ENCODE data around the gene CEP78.

Gene CEP78

DNA sequence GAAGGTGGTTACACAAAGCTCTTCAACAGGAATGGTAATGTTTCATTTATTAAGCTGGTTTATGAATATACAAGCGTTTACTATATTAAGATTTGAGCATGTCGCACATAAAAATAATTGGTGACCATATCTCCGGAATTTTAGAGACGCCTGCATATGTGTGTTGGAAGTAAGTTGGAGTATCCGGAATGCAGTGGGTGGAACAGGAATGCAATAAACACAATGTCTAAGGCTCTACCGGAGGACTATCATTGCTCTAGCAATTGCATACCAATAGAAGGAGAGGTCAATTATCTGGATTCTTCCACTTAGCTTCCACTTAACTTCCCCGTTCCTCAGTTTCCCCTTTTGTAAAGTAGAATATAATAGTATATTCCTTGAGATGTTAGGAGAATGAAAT, 1.1 kb upstream of the CEP78 start:
- in situ Hi-C loops (cut with HindIII; ENCODE audit: low sequenced_read_pairs): no loop called here

DNA sequence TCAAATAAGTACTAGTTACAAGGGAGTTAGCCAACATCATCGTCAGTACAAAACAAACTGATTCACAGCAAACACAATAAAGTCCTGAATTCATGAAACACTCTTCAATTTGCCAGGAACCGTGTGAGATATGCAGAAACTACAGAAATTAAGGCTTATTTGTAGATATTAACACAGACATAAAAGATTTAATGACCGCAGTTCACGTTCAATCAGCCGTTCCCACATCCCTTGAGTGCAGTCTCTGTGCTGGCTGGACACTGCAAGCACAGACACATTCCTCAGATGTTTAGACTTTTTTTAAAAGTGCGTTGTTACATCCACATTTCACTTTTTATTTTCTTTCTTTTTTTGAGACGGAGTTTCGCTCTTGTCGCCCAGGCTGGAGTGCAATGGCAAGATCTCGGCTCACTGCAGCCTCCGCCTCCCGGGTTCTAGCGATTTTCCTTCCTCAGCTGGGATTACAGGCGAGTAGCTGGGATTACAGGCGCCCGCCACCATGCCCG, 566 bp upstream of the CEP78 start:
- in situ Hi-C loops (cut with HindIII; ENCODE audit: low sequenced_read_pairs): no loop called here

DNA sequence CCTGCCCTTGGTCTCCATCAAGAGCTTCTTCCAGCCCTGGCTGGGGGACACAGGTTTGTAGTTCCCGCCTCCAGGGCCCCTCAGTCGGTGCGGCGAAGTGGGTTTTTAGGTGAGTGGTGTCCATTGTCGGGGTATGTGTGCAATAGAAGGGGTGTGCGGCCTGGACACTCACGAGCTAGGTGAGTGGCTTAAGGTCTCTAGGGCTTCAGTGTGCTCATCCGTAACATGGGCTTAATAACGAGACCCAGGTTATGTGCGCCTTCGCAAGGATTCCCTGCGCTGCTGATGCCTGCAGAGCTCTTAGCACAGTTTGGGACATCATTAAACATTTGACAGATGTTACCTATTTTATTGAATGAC, 656 bp downstream of the CEP78 start:
- in situ Hi-C loops (cut with HindIII; ENCODE audit: low sequenced_read_pairs): no loop called here

DNA sequence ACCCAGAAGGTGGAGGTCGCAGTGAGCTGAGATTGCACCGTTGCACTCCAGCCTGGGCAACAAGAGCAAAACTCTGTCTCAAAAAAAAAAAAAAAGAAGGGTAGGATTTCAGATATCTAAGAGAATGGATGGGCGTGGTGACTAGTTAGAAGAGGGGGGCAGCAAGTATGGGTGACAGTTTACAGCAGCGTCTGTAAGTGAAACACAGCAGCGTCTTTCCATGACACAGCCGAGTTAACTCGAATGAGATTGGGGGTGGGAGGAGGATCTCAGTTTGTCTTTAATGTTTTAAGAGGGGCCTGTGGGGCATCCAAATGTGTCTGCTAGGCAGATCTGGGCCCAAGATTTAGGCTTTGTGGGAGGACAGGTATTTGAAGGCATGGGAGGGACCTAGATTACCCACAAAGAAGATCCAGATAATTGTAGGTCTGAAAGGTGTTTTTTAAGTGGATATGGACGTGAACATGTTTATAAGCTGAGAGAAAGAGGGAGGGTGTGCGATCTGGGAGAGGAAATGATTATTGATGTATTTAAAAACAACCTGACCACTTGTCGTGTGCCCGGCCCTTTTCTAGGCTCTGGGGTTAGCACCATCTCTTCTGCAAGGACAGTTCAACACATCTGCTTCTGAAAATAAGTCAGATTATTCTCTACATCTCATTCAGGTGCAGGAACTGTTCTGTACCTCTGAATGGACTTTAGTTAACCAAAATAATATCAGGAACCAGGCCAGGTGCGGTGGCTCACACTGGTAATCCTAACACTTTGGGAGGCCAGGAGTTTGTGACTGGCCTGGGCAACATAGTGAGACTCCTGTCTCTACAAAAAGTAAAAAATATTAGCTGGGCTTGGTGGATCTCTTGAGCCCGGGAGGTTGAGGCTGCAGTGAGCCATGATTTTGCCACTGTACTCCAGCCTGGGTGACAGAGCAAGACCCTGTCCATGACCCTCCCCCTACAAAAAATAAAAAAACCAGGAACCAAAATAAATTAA, 2.5 kb downstream of the CEP78 start:
- in situ Hi-C loops (cut with HindIII; ENCODE audit: low sequenced_read_pairs): no loop called here

DNA sequence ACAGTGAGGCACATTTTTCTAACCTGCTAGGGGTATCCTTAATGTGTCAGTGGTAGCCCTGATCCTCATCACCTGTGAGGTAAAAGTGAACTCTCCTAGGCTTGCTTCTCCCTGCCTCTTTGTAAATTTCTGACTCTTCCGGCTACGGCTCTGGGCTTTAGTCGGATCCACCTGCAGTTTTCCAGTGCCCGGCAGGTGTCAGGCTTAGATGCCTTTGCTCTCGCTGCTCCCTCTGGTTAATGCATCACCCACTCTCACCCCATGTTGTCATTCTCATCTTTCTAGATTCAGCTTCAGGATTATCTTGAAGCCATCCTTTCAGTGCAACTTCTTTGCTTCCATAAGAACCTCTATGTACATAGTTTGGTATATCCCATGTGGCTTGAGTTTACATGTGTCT, 3.6 kb downstream of the CEP78 start:
- in situ Hi-C loops (cut with HindIII; ENCODE audit: low sequenced_read_pairs): no loop called here

DNA sequence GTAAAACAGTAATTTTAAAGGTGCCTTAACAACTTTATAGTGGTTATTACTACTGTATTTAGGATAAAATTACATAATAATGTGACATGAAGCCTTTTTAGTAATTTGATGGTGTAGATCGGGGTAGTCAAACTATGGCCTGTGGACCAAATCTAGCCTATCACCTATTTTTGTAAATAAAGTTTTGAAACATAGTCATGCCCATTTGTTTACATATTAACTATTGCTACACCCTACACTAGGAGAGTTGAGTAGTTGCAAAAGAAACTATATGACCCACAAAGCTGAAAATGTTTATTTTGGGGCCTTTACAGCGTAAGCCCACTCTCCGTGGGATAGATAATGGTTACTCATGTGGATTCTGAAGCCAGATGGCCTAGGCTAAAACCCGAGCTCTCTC, 6.2 kb downstream of the CEP78 start:
- in situ Hi-C loops (cut with HindIII; ENCODE audit: low sequenced_read_pairs): no loop called here

DNA sequence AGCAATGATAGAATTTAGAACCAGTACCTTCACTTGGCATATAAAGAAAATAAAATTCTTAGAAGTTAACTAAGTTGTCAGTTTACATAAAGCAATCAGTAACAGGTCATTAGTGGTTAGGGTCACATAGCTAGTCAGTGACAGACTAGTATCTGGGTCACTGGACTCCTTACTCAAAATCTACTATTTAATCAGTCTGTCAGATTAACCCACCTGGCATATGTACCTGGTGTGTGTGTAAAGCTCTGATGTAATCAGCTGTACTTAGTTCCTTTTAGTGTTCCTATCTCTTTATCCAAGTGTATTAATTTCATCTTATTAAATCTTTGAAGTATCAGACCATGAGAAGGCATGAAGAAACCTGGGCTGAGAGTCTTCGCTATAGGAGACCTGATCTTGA, 7.3 kb downstream of the CEP78 start:
- in situ Hi-C loops (cut with HindIII; ENCODE audit: low sequenced_read_pairs): no loop called here

DNA sequence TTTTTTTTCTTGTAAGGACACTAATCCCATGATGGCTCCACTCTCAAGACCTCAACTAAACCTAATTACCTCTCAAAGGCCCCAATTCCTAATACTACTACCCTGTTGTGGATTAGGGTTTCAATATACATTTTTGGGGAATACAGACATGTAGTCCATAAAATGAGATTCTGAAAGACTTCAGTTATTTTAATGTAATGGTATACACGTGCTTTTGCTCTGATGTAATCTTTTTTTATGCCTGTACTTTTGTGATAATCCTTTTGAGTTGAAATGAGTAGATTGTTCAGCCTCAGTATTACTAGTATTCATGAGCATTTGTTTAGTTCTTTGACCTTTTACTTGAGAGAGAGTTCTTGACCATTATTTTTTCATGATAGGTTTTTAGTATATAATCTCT, 9.5 kb downstream of the CEP78 start:
- in situ Hi-C loops (cut with HindIII; ENCODE audit: low sequenced_read_pairs): no loop called here

DNA sequence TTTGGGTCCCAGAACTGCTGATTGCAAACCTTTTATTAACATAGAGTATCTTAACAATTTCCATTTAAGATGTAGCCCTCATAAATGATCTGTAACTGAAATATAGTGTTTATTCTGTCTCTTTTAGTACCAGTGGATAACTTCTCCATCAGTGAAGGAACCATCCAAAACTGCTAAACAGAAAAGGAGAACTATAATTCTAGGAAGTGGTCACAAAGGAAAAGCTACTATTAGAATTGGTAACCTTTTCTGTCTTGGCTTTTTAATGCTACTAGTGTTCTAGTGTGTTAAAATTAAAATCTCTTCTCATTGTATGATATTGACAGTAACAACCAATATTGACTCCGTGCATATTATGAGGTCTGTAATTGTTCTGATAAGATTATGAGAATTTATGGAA, 12.8 kb downstream of the CEP78 start:
- in situ Hi-C loops (cut with HindIII; ENCODE audit: low sequenced_read_pairs): no loop called here

DNA sequence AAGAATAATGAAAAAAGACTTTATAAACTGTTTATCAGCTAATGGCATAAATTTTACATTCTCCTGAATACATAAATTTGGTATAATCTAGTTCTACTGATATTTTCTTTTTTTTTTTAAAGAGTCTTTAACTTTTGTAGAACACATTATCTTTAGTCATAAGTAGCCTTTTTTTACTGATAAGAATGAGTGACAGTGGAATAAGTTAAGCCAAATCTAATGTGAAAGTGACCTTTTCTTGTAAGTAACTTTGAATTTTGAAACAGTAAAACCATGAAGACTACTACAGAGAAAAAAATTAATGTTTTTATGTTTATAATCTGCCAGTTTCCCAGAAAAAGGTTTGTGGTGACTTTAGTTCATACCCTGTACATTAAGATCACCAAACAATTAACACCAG, 13.7 kb downstream of the CEP78 start:
- in situ Hi-C loops (cut with HindIII; ENCODE audit: low sequenced_read_pairs): no loop called here

DNA sequence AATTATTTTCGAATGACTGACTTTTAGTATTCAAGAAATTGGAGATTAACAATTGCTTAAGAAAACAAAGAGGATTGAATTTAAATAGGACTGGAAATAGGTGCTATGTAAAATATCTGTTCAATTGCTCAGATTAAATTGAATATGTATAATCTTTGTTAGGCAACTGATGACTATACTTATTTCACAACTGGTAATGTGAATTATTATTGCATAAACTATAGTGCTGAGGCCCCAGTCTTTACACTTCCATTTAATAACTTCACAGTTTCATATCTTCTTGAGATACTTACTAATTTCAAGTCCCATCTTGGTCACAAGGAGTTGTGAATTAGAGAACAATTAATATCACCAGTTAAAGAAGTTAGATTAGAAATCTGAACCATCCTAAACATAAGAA, 16.7 kb downstream of the CEP78 start:
- in situ Hi-C loops (cut with HindIII; ENCODE audit: low sequenced_read_pairs): no loop called here

DNA sequence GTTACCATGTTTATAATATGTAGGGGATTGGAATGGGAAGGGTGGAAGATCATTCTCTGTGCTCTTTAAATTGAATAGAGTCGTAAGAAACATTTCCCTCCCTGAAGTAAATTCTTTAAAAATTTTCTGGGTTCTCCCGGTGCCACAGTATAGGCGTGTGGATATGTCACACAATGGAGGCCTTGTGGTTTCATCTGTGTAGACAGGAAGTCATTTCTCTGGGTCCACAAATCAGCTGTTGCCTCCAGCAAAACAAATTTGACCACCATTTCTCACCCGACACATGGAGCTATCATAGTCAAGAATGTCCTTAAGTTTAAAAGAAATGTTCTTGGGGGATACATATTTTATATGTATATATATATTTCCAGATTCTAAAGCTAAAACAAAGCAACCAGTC, 17.4 kb downstream of the CEP78 start:
- in situ Hi-C loops (cut with HindIII; ENCODE audit: low sequenced_read_pairs): no loop called here

DNA sequence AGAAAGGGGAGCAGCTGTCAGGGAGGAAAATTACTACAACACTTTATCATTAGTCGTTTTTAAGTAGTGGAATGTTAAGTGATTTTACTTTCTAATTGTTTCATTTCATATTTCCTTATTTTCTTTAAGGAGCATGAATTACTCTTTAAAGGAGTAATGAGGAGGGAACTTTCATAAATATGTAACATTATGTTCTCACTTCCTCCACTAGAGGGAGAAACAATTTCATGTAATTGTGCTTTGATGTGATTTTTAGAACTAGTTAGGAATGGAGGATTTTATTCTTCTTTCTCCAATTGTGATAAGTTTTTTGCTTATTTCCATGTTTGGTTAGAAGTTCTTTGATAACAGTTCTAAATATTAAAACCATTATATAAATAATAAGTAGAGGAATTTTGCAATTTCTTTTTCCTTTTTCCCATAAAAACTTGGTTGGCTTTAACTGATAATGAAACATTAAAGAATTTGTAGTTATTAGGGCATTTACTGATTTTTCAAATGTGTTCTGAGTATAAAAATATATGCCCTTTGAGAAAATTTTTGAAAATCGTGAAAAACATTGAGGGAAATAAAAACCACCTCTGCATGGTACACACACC, 25.6 kb downstream of the CEP78 start:
- in situ Hi-C loops (cut with HindIII; ENCODE audit: low sequenced_read_pairs): no loop called here

DNA sequence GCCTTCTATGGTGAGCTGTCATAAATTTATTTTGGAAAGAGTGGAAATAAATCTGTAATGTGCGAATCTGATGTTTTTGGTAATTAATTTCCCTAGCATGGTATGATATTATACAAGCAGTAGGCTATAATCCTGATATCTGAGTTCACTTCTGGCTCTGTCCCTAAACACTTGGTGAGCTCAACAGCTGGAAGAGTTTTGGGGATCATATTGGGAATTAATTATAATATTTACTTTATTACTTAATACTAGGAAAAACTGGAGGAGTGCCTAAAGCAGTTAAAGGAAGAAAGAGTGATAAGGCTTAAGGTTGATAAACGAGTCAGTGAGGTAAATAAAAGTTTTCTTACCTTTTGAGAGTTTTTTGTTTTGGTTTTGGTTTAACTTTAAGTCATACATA, 26.8 kb downstream of the CEP78 start:
- in situ Hi-C loops (cut with HindIII; ENCODE audit: low sequenced_read_pairs): no loop called here

DNA sequence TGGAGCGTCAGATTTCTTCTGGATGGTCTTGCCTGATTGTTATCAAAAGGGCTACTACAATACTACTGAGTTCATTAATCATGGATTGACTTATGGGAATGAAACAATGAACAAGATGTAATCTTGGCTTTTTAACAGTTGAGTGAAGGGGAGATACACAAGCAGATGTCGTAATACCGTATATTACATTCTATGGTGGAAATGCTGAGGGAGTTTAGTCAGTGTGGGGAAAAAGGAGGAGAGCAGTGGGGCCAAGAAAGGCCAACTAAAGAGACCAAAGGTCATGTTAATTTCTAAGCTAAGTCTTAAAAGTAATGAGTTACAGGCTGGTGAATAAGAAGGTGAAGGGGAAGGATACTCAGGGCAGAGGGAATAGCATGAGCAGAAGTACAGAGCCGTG, 32.0 kb downstream of the CEP78 start:
- in situ Hi-C loops (cut with HindIII; ENCODE audit: low sequenced_read_pairs): no loop called here

DNA sequence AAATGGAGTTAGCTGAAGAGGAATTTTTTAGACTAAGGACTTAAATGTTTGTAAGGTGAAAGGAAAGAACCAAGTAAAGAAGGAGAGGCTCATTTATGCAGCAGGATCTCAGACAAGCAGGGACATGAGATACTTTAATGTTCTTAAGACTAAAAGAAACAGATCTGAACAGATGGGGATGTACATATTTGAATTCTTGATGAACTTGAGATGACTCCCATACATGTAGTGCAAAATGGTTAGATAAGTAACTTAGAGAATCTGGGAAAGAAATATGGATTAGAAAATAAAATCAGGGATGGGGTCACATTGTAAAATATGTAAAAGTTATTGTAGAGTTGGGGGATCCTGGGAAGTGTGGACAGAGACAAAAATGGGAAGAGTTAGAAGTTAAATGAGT, 33.9 kb downstream of the CEP78 start:
- in situ Hi-C loops (cut with HindIII; ENCODE audit: low sequenced_read_pairs): no loop called here

DNA sequence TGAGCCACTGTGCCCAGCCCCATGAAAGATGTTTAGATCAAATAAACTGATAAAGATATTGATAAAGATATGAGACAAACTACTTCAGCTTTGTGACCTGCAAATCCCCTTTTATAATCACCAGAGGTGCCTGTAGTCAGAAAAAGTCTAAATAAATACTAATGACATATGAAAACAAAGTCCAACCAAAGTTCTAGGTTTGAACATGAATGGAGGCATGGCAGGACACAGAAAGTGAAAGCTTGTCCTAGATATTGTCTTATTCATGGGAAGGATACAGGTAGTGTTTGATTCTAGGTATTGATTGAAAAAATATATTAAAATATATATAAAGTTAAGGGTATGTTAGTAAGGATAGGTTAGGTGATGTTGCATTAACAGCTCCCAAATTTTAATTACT, 36.4 kb downstream of the CEP78 start:
- in situ Hi-C loops (cut with HindIII; ENCODE audit: low sequenced_read_pairs): no loop called here

DNA sequence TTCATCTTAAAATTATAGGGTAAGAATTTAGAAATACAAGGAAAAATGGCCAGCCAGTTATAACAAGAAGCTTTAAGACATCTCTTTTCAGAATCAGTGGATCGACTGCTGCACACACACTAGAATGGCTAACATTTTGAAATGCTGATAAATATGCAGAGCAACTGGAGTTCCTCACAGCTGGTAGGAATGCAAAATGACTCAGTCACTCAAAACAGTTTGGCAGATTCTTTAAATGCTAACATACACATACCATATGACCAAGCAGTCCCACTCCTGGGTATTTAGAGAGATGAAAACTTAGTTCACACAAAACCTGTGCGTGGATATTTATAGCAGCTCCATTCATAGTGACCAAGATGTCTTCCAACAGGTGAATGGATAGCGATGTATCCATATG, 37.9 kb downstream of the CEP78 start:
- in situ Hi-C loops (cut with HindIII; ENCODE audit: low sequenced_read_pairs): no loop called here

DNA sequence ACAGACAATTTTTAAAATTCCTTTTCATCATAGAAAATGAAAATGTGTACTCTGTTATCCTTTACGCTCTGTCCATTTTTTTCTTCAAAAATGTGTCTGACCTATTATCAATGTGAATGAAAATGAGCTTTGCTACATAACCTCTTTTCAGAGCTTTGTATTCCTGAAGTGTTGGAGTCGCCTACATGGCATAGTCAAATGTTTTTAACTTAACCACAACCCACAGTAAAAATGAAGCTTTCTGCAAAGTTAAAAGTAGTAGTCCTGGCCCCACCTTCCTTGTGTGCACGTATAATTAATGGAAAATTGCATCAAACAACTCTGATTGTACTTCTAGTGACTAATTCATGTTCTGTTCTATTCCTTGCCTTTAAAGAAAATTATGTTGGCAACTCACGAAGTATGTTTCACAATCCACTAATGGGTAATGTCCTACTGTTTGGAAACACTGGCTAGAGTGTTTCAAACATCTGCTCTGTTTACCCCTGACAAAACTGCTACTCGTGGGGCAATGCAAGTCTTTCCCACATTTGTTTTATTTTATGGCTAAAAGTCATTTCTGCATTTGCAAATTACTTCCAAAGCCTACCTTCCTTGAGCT, 42.4 kb downstream of the CEP78 start:
- in situ Hi-C loops (cut with HindIII; ENCODE audit: low sequenced_read_pairs): no loop called here

DNA sequence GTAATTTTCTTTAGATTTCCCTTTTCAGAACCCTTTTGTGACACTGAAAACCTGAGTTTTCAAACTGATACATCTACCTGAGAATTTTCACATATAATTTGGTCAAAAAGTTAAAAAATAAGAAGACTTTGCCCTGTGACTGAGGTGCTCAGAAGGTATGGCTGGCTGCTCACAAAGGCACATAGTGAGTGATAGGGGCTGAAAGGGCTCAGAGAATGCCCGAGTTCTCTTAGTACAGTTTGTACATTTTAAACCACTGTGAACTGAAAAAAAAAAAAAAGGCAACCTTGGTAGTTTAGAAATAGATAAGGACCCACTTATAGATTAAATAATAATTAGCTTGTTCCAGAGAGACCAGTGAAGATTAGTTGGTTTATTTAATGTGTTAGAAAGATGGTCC, 42.9 kb downstream of the CEP78 start:
- in situ Hi-C loops (cut with HindIII; ENCODE audit: low sequenced_read_pairs): no loop called here

DNA sequence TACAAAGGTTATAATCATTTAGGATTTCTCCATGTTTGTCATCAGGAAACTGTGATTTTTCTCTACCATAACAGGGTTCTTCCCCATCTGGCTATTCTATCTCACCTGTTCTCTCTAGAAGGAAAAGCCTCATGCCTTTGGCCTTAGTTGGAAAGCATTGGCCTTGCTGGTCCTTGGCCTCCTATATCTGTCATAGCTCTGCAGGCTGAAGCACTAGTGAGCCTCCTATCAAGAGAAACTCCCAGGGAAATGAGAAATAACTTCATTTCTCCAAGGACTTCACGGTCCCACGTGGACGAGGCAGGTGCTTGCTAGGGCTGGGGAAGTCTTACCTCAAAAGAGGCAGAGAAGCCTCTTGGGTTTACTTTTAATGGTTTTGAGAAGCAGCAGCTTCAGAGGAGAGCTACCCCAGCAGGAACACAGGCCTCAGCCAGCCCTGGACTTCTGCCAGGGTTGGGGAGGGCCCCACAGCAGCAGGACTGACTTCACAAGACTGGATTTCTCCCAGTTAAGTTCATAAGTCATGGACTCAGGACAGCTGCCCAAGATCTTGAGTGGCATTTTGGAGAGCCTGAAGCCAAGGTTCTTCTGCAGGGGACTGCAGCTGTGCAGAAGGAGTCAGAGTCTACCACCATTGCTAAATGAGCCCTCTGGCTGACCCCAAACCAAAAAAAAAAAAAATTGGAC, 45.2 kb downstream of the CEP78 start:
- in situ Hi-C loops (cut with HindIII; ENCODE audit: low sequenced_read_pairs): no loop called here
